Measurements from ENCODE around the gene ZNF317.
"Not testable (repeated sequence)": the region's sequence is repeated elsewhere in the genome, so short reads cannot be mapped to it uniquely, and the experiment has no call there.

The ZNF317 gene

DNA sequence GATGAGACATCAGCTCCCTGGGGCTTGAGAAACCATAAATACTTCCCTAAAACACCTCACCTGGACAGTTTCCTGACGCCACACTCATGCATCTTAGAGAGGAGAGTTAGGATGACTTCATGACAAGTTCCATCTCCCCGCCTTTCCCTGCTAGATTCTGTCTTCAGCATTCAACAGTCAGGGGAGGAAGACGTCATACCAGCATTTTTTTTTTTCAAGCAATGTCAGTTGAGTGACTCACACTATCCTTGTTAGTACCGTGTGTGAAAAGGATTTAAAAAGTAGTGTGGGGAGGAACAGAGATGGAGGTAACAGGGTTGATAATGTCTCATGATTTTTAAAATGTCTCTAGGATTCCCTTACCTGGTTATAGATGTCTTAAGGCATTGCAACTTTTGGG lies 38.7 kb downstream of the ZNF317 start, which contains the start of gene OR7D2:
OR7D2 (plus strand) TSS at position 79 of the 400 bp plus-strand sequence. CDS start 6,803 bp downstream, outside the sequence.
- no peak for DNase-seq

DNA sequence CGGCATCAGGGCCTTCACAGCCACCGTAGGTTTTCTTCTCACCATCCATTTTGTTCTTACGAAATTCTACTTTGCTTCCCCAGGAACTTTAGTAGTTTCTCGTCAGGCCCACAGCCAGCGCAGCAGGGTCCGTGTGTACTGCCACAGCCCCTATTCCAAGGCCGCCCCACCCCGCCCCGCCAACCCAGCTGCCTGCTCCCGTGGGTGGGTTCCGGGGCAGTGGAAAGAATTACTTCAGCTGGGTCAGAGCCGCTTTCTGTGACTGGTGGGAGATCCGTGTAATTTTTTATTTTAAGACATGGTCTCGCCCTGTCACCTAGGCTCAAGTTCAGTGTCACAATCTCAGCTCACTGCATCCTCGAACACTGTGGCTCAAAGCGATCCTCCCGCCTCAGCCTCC lies 42.8 kb downstream of the ZNF317 start:
- no peak for DNase-seq

GRCh38 chr19:9187191-9187590 lies 47.0 kb downstream of the ZNF317 start:
- no peak for DNase-seq

DNA sequence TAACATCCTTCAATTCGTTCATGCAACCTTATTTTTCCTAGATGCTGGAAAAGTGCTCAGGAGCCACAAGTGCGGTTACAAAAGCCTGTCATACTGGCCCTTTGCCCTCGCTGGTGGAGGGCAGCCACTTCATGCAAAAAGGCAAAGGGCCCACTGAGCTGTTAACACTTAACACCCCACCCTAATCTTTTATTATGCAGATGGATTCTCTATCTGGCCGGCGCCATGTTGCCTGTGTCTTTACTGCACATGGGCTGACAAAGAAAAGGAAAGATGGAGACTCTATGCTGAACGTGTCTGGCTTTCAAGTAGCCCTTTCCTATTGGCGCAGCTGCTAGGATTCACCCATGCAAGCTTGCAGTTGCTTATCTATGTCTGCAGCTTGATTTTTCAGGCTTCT lies 49.3 kb downstream of the ZNF317 start:
- DNase-seq, result no peak

DNA sequence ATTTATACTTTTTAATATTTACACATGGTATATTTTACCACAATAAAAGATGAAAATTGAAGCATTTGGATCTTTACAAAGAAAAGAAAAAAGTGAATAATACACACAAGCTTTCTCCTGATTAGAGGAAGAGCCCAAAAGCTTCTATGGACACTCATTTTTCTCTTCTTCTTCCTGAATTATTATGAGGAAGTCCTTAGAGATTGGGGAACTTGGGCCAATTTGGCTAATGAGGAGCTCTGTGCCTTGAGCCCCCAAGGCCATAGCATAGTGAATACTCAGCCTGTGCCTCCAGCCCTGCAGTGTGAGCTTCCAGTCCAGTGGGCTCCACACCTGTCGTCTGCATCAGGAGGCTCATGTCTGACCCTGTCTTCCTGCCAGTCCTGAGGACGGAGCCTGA lies 57.8 kb downstream of the ZNF317 start:
- not testable (repeated sequence) for DNase-seq

DNA sequence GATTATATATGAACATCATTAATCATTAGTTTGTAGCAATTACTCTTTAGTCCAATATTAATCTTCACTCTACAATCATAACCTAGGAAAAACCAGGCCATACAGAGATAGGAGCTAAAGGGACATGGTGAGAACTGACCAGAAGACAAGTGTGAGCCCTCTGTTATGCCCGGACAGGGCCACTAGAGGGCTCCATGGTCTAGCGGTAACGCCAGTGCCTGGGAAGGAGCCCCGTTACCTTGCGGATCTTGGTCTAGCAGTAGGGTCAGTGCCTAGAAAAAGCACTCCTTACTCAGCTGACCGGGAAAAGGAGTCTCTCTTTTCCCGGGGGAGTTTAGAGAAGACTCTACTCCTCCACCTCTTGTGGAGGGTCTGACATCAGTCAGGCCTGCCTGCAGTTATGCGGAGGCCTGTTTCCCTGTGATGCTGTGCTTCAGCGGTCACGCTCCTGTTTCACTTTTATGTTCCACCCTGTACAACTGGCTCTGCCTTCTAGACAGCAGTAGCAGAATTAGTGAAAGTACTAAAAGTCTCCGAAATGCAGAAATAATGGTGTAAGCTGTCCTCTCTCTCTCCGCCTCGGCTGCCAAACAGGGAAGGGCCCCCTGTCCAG lies 65.4 kb downstream of the ZNF317 start:
- DNase-seq, result peak; percentile 50
